ENCODE data around the gene ZNF683.

ZNF683 gene

DNA sequence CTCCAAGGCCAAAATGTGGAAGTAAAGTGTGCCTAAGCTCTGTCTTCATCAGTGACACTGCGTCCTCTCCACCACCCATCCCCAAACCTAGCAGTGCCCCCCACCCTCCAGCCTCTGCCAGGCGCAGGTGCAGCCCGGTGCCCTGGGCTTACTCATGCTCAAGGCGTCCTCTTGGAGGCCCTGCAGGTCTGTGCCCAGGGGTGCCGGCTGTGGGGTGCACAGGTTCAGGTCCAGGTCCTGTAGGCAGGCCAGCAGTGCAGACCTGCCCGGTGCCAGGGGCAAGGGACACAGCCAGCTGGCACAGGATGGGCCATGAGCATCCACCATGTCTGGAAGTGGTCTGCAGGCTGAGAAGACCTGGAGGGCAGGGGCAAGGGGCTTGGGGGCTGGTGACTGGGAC lies 5.1 kb downstream of the ZNF683 start:
- Histone ChIP-seq H3K4me3 (ENCODE audit: insufficient read depth, low read length, poor library complexity, severe bottlenecking) (no peak overlapping the region), H3K9me2 (replicated peaks; ENCODE audit: insufficient read depth, low read length) (no peaks in the 10 kb centered on the region), H3K27me3 (ENCODE audit: low read length) (no peaks in the 10 kb centered on the region), H2AFZ (ENCODE audit: low read depth, low read length, severe bottlenecking) (no peak overlapping the region), H3K9ac (ENCODE audit: low read length) (no peak overlapping the region), H3K4me2 (ENCODE audit: low read depth, low read length, poor library complexity, severe bottlenecking) (no peak overlapping the region), H3K27ac (ENCODE audit: low read depth, low read length) (no peak overlapping the region), H3F3A (ENCODE audit: insufficient read depth) (no peaks in the 10 kb centered on the region), H3K36me3 (ENCODE audit: low read length) (no peaks in the 10 kb centered on the region), H4K20me1 (ENCODE audit: low read depth, low read length) (no peaks in the 10 kb centered on the region), H3K79me2 (ENCODE audit: insufficient read depth, low read length) (no peaks in the 10 kb centered on the region), H3K9me3 (ENCODE audit: insufficient read depth, low read length) (no peaks in the 10 kb centered on the region)
- TF ChIP-seq, protein P1, sequence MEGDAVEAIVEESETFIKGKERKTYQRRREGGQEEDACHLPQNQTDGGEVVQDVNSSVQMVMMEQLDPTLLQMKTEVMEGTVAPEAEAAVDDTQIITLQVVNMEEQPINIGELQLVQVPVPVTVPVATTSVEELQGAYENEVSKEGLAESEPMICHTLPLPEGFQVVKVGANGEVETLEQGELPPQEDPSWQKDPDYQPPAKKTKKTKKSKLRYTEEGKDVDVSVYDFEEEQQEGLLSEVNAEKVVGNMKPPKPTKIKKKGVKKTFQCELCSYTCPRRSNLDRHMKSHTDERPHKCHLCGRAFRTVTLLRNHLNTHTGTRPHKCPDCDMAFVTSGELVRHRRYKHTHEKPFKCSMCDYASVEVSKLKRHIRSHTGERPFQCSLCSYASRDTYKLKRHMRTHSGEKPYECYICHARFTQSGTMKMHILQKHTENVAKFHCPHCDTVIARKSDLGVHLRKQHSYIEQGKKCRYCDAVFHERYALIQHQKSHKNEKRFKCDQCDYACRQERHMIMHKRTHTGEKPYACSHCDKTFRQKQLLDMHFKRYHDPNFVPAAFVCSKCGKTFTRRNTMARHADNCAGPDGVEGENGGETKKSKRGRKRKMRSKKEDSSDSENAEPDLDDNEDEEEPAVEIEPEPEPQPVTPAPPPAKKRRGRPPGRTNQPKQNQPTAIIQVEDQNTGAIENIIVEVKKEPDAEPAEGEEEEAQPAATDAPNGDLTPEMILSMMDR (IDR thresholded peaks at IDR 0.05; ENCODE audit: insufficient read depth, low read length, poor library complexity, severe bottlenecking) = no peak
- no peak for TF ChIP-seq EZH2phosphoT487 (conservative IDR thresholded peaks at IDR 0.05; ENCODE audit: low read length)

- Histone ChIP-seq H3K9ac (ENCODE audit: low read length) (no peak overlapping the region), H4K20me1 (ENCODE audit: low read depth, low read length) (no peaks in the 10 kb centered on the region), H3K36me3 (ENCODE audit: low read length) (no peaks in the 10 kb centered on the region), H3K9me3 (ENCODE audit: insufficient read depth, low read length) (no peaks in the 10 kb centered on the region), H3K9me2 (replicated peaks; ENCODE audit: insufficient read depth, low read length) (no peaks in the 10 kb centered on the region), H2AFZ (ENCODE audit: low read depth, low read length, severe bottlenecking) (no peak overlapping the region), H3K79me2 (ENCODE audit: insufficient read depth, low read length) (no peaks in the 10 kb centered on the region), H3K27me3 (ENCODE audit: low read length) (no peaks in the 10 kb centered on the region), H3K4me2 (ENCODE audit: low read depth, low read length, poor library complexity, severe bottlenecking) (no peak overlapping the region), H3K27ac (ENCODE audit: low read depth, low read length) (no peak overlapping the region), H3F3A (ENCODE audit: insufficient read depth) (no peaks in the 10 kb centered on the region), H3K4me3 (ENCODE audit: insufficient read depth, low read length, poor library complexity, severe bottlenecking) (no peak overlapping the region)
- TF ChIP-seq EZH2phosphoT487 (conservative IDR thresholded peaks at IDR 0.05; ENCODE audit: low read length) = no peak
- TF ChIP-seq, protein P1 (IDR thresholded peaks at IDR 0.05; ENCODE audit: insufficient read depth, low read length, poor library complexity, severe bottlenecking) = no peak
Observed at GRCh38 chr1:26364956-26365355, 7.6 kb downstream of the ZNF683 start.

- TF ChIP-seq, protein P1 (IDR thresholded peaks at IDR 0.05; ENCODE audit: insufficient read depth, low read length, poor library complexity, severe bottlenecking) = peak; percentile 93
- no peak for TF ChIP-seq EZH2phosphoT487 (conservative IDR thresholded peaks at IDR 0.05; ENCODE audit: low read length)
- H3K9me2 ChIP-seq (replicated peaks; ENCODE audit: insufficient read depth, low read length) = no peaks in the 10 kb centered on the region
- no peaks in the 10 kb centered on the region for H4K20me1 ChIP-seq (ENCODE audit: low read depth, low read length)
- no peaks in the 10 kb centered on the region for H3K9me3 ChIP-seq (ENCODE audit: insufficient read depth, low read length)
- H3K79me2 ChIP-seq (ENCODE audit: insufficient read depth, low read length) = no peaks in the 10 kb centered on the region
- H2AFZ ChIP-seq (ENCODE audit: low read depth, low read length, severe bottlenecking) = no peak overlapping the region
- no peaks in the 10 kb centered on the region for H3K36me3 ChIP-seq (ENCODE audit: low read length)
- H3F3A ChIP-seq (ENCODE audit: insufficient read depth) = no peaks in the 10 kb centered on the region
- H3K4me3 ChIP-seq (ENCODE audit: insufficient read depth, low read length, poor library complexity, severe bottlenecking) = no peak overlapping the region
- H3K4me2 ChIP-seq (ENCODE audit: low read depth, low read length, poor library complexity, severe bottlenecking) = no peak overlapping the region
- H3K9ac ChIP-seq (ENCODE audit: low read length) = no peak overlapping the region
- no peaks in the 10 kb centered on the region for H3K27me3 ChIP-seq (ENCODE audit: low read length)
- H3K27ac ChIP-seq (ENCODE audit: low read depth, low read length) = no peak overlapping the region
Observed at GRCh38 chr1:26363549-26364448, 8.8 kb downstream of the ZNF683 start.
